ENCODE results near the gene IRF1. TPM values are rescaled to one million over a fixed set of nuclear protein-coding genes. Genes with fewer than 3 reads are reported as not detected.

Gene IRF1
- 3.5 and 14.7 TPM in 2 replicates for total RNA-seq

GRCh38 chr5:132490484-132491367 lies at the start of gene IRF1:
IRF1 (minus strand) TSS chr5:132490773; CDS start chr5:132489478, 1,295 bp downstream.

Other genes starting within 250 kb of the IRF1 start
- gene PDLIM4, start 233.1 kb downstream of the IRF1 start, total RNA-seq = 61.7 and 92.3 TPM in 2 replicates
- 0.78 and 1.6 TPM in 2 replicates for gene SLC22A4, start 196.4 kb downstream of the IRF1 start, total RNA-seq
- 4.6 and 6.2 TPM in 2 replicates for gene SLC22A5, start 121.1 kb downstream of the IRF1 start, total RNA-seq
- not detected in 2 replicates for gene IL5, start 52.7 kb upstream of the IRF1 start, total RNA-seq
- gene RAD50, start 66.2 kb upstream of the IRF1 start, total RNA-seq = 18.5 and 19.6 TPM in 2 replicates
- not detected in 2 replicates for gene IL13, start 167.4 kb upstream of the IRF1 start, total RNA-seq
- not detected in 2 replicates for gene IL4, start 183.2 kb upstream of the IRF1 start, total RNA-seq
- 5.1 and 8.6 TPM in 2 replicates for gene KIF3A, start 246.8 kb upstream of the IRF1 start, total RNA-seq